Central memory CD8-positive, alpha-beta T cell (primary cell): ENCODE data around the gene DUXA.
A peak's percentile ranks its signal among the peaks of the same experiment; 100 is the strongest.
"Not testable (repeated sequence)": the region's sequence is repeated elsewhere in the genome, so short reads cannot be mapped to it uniquely, and the experiment has no call there.

Experiments
- ATAC-seq: fragments of 150-1000 bp; cut with Tn5 transposase; replicated peaks from 2 replicates; pipeline ENCODE4 v1.10.0; 2022; ENCODE audit warnings: mild to moderate bottlenecking, moderate FRiP score, moderate number of reproducible peaks; ENCODE audit not compliant: poor library complexity, severe bottlenecking; ENCODE audit errors: extremely low read depth
- DNase-seq, 2 donors: peaks; one replicate each; pipeline ENCODE4 v3.0.0; 2021; ENCODE audit warnings: low spot score in 2 of 2
- H3K27ac Mint-ChIP-seq: one replicate; pipeline ENCODE4 v1.8.0; 2022; ENCODE audit warnings: low read depth, mild to moderate bottlenecking, moderate library complexity, mixed read lengths
- H3K27me3 Mint-ChIP-seq: one replicate; pipeline ENCODE4 v1.8.0; 2022; ENCODE audit warnings: mixed read lengths
- H3K36me3 Mint-ChIP-seq: one replicate; pipeline ENCODE4 v1.8.0; 2022; ENCODE audit warnings: mild to moderate bottlenecking, moderate library complexity, mixed read lengths; ENCODE audit not compliant: insufficient read depth
- H3K4me1 Mint-ChIP-seq: one replicate; pipeline ENCODE4 v1.8.0; 2022; ENCODE audit warnings: mixed read lengths
- H3K4me3 Mint-ChIP-seq: one replicate; pipeline ENCODE4 v1.8.0; 2022; ENCODE audit warnings: mild to moderate bottlenecking, moderate library complexity, mixed read lengths
- H3K9me3 Mint-ChIP-seq: one replicate; pipeline ENCODE4 v1.8.0; 2022; ENCODE audit warnings: mixed read lengths

Gene DUXA

GRCh38 chr19:57167385-57167784, at the start of gene DUXA:
DUXA (minus strand) TSS chr19:57167485; CDS start chr19:57167443, 42 bp downstream.
- peaks cover 8% of the 10 kb centered on the region for H3K36me3 Mint-ChIP-seq
- no peaks in the 10 kb centered on the region for H3K27me3 Mint-ChIP-seq
- ATAC-seq (no peak), DNase-seq (no peak)
- no peak within 1 kb of the TSS for H3K27ac Mint-ChIP-seq
- H3K4me1 Mint-ChIP-seq: peaks cover 7% of the 10 kb centered on the region
- peaks cover 5% of the 10 kb centered on the region for H3K9me3 Mint-ChIP-seq
- H3K4me3 Mint-ChIP-seq: no peak within 1 kb of the TSS

GRCh38 chr19:57212109-57212508, 44.8 kb upstream of the DUXA start:
- H3K9me3 Mint-ChIP-seq: no peaks in the 10 kb centered on the region
- ATAC-seq: no peak
- H3K36me3 Mint-ChIP-seq: peaks cover 37% of the 10 kb centered on the region
- H3K27me3 Mint-ChIP-seq: no peaks in the 10 kb centered on the region
- peaks cover 12% of the 10 kb centered on the region for H3K4me1 Mint-ChIP-seq
- DNase-seq: no peak
- H3K27ac Mint-ChIP-seq: no peak overlapping the region
- H3K4me3 Mint-ChIP-seq: no peak overlapping the region

DNA sequence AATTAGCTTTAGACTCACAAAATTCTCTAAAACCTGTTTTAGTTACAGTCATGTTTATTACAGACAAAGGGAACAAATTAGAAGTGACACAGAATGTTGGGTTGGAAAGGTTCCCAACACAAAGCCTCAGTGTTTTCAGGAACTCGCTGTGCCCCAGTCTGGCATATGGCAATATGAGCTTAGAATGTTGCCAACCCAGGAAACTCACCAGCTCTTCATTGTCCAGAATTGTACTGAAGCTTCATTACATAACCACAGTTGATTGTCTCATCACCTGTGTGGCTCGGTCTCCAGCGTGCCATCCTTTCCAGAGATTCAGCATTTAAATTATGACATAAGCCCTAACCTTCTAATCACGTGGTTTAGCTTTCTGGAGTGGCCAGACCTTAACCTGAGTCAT, 43.1 kb upstream of the DUXA start:
- H3K27ac Mint-ChIP-seq: no peak overlapping the region
- no peaks in the 10 kb centered on the region for H3K27me3 Mint-ChIP-seq
- ATAC-seq (no peak), DNase-seq (no peak)
- H3K36me3 Mint-ChIP-seq: peaks cover 39% of the 10 kb centered on the region
- no peak overlapping the region for H3K4me3 Mint-ChIP-seq
- H3K4me1 Mint-ChIP-seq: peaks cover 5% of the 10 kb centered on the region
- no peaks in the 10 kb centered on the region for H3K9me3 Mint-ChIP-seq

GRCh38 chr19:57202160-57202559, 34.9 kb upstream of the DUXA start:
- Mint-ChIP-seq H3K27ac (no peak overlapping the region), H3K9me3 (no peaks in the 10 kb centered on the region), H3K4me3 (no peak overlapping the region), H3K27me3 (no peaks in the 10 kb centered on the region), H3K4me1 (peaks cover 50% of the 10 kb centered on the region), H3K36me3 (peaks cover 20% of the 10 kb centered on the region)
- DNase-seq (no peak), ATAC-seq (no peak)

DNA sequence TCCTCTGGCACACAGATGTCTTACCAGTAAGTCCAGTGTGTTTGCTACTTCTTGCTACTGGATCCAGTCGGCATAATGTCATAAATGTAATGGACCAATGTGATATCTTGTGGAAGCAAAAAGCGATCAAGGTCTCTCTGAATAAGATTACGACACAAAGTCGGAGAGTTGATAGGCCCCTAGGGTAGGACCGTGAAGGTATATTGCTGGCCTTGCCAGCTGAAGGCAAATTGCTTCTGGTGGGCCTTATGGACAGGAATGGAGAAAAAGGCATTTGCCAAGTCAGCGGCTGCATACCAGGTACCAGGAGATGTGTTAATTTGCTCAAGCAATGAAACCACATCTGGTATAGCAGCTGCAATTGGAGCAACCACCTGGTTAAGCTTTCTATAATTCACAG, 30.6 kb upstream of the DUXA start:
- Mint-ChIP-seq H3K4me1 (peaks cover 54% of the 10 kb centered on the region), H3K36me3 (peaks cover 36% of the 10 kb centered on the region)
- H3K27me3 Mint-ChIP-seq, DNase-seq, ATAC-seq, H3K27ac Mint-ChIP-seq, H3K4me3 Mint-ChIP-seq, H3K9me3 Mint-ChIP-seq: not testable (repeated sequence)

- no peak for DNase-seq
- Mint-ChIP-seq H3K36me3 (peaks cover 40% of the 10 kb centered on the region), H3K27ac (peak overlapping the region; percentile 95), H3K4me3 (peak overlapping the region; percentile 89), H3K27me3 (no peaks in the 10 kb centered on the region), H3K9me3 (peaks cover 14% of the 10 kb centered on the region), H3K4me1 (peaks cover 43% of the 10 kb centered on the region)
- peak; percentile 59 for ATAC-seq
Observed at GRCh38 chr19:57192993-57193392, 25.7 kb upstream of the DUXA start.

DNA sequence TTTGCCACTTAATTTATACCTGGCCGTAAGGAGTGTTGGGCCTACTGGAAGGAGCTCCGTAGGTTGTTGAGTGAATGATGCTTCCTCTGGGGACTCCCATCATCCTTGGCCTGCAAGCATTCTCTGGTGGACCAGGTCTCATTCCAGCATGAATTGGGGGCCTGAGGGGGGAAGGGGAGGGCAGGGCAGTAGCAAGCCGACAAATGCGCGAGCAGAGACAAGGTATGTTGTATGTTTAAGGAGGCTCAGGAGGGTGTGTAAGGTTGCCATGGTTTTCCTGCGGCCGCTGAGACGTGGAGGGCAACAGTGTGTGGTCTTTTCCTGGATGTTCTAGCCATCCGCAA, 24.8 kb upstream of the DUXA start:
- peaks cover 35% of the 10 kb centered on the region for H3K36me3 Mint-ChIP-seq
- peaks cover 8% of the 10 kb centered on the region for H3K27me3 Mint-ChIP-seq
- H3K4me3 Mint-ChIP-seq: peak overlapping the region; percentile 89
- ATAC-seq (no peak), DNase-seq (no peak)
- peak overlapping the region; percentile 95 for H3K27ac Mint-ChIP-seq
- H3K9me3 Mint-ChIP-seq: peaks cover 14% of the 10 kb centered on the region
- peaks cover 40% of the 10 kb centered on the region for H3K4me1 Mint-ChIP-seq

DNA sequence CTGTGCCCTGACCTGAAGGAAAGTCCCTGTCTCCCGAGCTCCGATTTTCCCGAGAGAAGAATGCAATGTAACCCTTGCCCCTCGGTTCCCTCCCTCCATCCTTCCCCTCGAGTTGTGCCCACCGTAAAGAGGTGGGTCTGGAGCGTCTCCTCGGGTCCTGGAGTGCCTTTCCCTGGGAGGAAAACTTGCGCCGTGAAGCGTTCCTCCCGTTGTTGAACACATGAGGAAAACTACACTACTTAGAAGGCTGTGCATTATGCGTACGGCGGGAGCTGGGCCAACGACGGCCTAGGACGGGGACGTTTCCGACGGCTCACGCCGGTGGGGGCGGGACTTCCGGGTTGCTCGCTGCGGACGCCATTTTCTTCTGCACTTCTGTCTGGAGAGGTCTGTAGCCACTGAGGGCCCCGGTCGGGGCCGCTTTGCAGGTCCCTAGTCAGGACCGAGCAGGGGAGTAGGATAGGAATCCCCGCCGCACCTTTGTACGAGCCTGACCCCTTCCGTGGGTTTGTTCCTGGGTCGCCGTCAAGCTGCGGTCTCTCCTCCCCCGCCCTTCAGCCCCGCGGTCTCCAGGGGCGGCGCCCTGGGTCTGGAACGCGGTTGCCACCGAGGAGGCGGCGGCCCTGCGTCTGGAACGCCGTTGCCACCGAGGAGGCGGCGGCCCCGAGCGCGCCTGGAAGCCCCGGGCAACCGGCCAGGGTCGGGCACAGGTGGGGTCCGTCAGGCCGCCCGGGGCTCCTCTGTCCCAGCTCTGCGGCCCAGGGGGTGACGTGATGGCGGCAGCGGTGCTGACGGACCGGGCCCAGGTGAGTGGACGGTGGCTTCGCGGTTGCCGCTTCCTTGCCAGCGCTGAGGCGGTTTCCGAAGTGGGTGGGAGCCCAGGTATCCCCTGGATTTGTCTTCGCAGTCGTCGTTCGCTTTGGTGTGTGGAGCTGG, 24.1 kb upstream of the DUXA start, which contains the start of gene ZNF264:
ZNF264 (plus strand) TSS at position 360 of the 936 bp plus-strand sequence; CDS start at position 774, 414 bp downstream.
- ATAC-seq: peak; percentile 94
- Mint-ChIP-seq H3K27ac (peak within 1 kb of the TSS; percentile 95), H3K4me1 (peaks cover 34% of the 10 kb centered on the region), H3K9me3 (peaks cover 14% of the 10 kb centered on the region), H3K4me3 (peak within 1 kb of the TSS; percentile 89), H3K36me3 (peaks cover 31% of the 10 kb centered on the region), H3K27me3 (peaks cover 11% of the 10 kb centered on the region)
- peak; percentile 79 to 82 for DNase-seq

DNA sequence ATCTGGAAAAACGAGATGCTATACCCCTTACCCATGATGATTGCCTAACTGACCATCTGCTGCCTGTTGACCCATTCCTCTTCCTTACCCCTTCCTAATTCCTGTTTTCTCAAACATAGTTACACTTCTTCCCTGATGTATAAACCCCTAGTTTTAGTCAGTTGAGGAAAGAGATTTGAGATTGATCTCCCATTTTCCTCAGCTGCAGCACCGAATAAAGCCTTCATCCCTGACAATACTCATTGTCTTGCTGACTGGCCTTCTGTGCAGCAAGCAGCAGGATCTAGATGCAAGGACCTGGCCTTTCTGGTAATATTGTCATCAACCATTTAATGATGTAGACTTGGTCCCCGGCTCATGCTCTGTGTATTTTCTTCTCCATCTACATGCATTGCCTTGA, 23.0 kb upstream of the DUXA start:
- ATAC-seq: no peak
- H3K27ac Mint-ChIP-seq: peak overlapping the region; percentile 95
- no peak for DNase-seq
- peaks cover 18% of the 10 kb centered on the region for H3K9me3 Mint-ChIP-seq
- peaks cover 27% of the 10 kb centered on the region for H3K36me3 Mint-ChIP-seq
- H3K27me3 Mint-ChIP-seq: peaks cover 17% of the 10 kb centered on the region
- H3K4me3 Mint-ChIP-seq: peak overlapping the region; percentile 89
- H3K4me1 Mint-ChIP-seq: peaks cover 33% of the 10 kb centered on the region

GRCh38 chr19:57171551-57172081, 4.3 kb upstream of the DUXA start:
- peak; percentile 65 for ATAC-seq

DNA sequence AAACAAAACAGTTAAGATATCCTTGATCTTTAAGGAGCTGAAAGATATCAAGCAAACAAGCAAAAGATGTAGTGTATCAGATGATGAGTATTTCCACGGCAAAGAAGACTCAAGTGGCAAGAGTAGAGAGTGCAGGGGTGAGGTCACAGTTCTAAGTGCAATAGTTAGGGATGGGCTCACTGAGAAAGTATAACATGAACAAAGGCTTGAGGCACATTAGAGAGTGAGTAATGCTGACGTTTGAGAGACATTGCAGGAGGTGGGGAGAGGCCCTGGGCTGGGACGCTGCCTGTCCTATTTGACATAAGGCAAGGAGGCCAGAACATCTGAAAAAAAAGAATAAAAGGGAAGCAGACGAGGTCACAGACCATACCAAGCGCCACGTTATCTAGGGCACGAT, 1.4 kb downstream of the DUXA start:
- H3K4me3 Mint-ChIP-seq: no peak overlapping the region
- H3K4me1 Mint-ChIP-seq: no peaks in the 10 kb centered on the region

More at GRCh38 chr19:57171551-57172081, 4.3 kb upstream of the DUXA start:
- Mint-ChIP-seq H3K27me3 (peaks cover 10% of the 10 kb centered on the region), H3K4me3 (peak overlapping the region; percentile 77), H3K9me3 (peaks cover 11% of the 10 kb centered on the region), H3K36me3 (peaks cover 10% of the 10 kb centered on the region), H3K27ac (peak overlapping the region; percentile 72), H3K4me1 (peaks cover 7% of the 10 kb centered on the region)
- peak; percentile 25 to 26 for DNase-seq

DNA sequence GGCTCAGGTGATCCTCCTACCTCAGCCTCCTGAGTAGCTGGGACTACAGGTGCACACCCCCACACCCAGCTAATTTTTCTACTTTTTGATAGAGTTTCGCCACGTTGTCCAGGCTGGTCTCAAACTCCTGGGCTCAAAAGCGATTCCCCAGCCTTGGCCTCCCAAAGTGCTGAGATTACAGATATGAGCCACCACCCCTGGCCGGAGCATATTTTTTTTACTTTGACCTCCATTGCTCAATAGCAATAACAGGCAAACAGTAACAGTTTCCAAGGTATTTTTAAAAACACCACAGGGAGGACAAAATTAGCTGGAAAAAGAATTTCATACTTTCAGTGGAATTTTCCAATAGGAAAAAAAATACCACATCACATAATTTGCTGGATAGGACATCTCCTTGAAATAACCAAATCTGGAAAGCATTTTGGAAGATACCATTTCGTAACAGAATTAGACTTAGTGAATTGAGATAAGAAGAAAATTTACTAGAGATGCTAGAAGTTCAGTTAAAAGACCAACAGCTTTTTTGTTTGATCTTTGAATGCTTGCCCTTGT, 5.2 kb downstream of the DUXA start:
- H3K9me3 Mint-ChIP-seq: no peaks in the 10 kb centered on the region
- H3K27me3 Mint-ChIP-seq: peaks cover 9% of the 10 kb centered on the region
- H3K36me3 Mint-ChIP-seq: peaks cover 1% of the 10 kb centered on the region
- H3K27ac Mint-ChIP-seq: no peak overlapping the region
- ATAC-seq (no peak), DNase-seq (no peak)
- H3K4me3 Mint-ChIP-seq: no peak overlapping the region
- no peaks in the 10 kb centered on the region for H3K4me1 Mint-ChIP-seq

More for the DNA sequence above, 1.4 kb downstream of the DUXA start:
- Mint-ChIP-seq H3K27ac (no peak overlapping the region), H3K9me3 (no peaks in the 10 kb centered on the region), H3K36me3 (peaks cover 3% of the 10 kb centered on the region), H3K27me3 (no peaks in the 10 kb centered on the region)
- DNase-seq (no peak), ATAC-seq (no peak)
